ENCODE data around the gene CORO2B.

Gene CORO2B

DNA sequence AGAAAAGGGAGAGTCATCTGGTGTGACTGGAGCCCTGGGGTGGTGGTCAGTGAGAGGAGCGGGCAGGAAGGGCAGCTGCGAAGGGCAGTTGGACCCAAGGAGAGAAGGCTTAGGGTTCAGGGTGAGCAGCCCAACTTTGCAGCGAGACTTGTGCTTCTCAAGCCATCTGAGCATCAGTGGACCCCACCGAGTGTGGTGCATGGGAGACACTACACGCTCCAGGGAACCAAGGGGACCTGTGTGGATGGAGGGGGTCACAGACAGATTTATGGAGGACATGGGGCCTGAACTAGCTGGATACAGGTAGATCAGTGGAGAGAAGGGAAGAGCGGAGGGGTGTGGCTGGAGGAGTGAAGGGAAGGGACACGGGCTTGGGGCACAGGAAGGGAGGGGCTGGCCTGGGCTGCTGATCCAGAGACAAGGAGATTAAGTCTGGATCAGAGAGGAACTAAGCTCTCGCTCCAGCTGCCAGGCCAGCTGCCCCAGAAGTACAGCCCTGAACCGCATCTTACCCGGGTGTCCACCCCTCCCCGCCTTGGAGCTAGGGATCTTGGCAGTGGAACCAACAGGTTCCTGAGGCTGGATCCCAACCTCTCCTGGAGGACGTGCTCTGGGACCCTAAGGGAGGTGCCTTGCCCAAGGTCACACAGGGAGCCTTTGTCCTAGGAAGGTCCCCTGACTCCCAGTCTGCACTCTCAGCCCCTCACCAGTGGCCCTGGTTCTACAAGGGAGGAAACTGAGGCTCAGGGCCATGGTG is 120.5 kb downstream of the CORO2B start:
- DNase-seq (ENCODE audit: low read depth): no peak
- TF ChIP-seq, protein P1, sequence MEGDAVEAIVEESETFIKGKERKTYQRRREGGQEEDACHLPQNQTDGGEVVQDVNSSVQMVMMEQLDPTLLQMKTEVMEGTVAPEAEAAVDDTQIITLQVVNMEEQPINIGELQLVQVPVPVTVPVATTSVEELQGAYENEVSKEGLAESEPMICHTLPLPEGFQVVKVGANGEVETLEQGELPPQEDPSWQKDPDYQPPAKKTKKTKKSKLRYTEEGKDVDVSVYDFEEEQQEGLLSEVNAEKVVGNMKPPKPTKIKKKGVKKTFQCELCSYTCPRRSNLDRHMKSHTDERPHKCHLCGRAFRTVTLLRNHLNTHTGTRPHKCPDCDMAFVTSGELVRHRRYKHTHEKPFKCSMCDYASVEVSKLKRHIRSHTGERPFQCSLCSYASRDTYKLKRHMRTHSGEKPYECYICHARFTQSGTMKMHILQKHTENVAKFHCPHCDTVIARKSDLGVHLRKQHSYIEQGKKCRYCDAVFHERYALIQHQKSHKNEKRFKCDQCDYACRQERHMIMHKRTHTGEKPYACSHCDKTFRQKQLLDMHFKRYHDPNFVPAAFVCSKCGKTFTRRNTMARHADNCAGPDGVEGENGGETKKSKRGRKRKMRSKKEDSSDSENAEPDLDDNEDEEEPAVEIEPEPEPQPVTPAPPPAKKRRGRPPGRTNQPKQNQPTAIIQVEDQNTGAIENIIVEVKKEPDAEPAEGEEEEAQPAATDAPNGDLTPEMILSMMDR (conservative IDR thresholded peaks at IDR 0.05; ENCODE audit: low read length): no peak
- H3K4me3 ChIP-seq (ENCODE audit: low read length): no peak overlapping the region

DNA sequence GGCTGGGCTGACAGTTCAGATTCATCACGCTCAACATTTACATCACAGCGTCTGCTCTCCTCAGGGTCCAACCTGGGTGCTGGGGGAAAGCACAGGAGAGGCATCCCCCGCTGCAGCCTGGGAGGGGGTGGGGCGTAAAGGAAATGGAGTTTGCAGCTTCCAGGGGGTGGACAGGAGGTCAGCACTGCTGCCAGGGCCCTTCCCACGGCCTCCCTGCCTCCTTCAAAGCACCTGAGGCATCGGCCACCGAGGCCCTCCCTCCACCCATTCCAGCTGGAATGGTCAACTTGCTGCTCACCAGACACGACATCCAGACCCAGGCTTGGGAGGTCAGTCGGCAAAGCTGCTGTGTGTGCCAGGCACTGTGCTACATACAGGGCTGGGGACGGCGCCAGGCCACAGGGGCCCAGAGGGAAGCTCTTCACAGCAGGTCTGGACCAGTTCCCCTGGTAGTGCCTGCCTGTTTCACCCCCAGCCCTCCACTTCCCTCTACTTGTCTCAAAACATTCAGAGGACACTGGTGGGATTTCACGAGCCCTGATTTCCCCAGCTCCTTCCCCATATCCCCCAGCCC is 121.2 kb downstream of the CORO2B start:
- peak; percentile 4 for DNase-seq (ENCODE audit: low read depth)
- TF ChIP-seq, protein P1 (conservative IDR thresholded peaks at IDR 0.05; ENCODE audit: low read length): no peak
- no peak overlapping the region for H3K4me3 ChIP-seq (ENCODE audit: low read length)

GRCh38 chr15:68700455-68701123 is 121.8 kb downstream of the CORO2B start:
- peak; percentile 59 for DNase-seq (ENCODE audit: low read depth)
- no peak overlapping the region; the same call in 1 of the 2 replicates for H3K4me3 ChIP-seq (ENCODE audit: low read length)
- TF ChIP-seq, protein P1 (conservative IDR thresholded peaks at IDR 0.05; ENCODE audit: low read length): no peak

DNA sequence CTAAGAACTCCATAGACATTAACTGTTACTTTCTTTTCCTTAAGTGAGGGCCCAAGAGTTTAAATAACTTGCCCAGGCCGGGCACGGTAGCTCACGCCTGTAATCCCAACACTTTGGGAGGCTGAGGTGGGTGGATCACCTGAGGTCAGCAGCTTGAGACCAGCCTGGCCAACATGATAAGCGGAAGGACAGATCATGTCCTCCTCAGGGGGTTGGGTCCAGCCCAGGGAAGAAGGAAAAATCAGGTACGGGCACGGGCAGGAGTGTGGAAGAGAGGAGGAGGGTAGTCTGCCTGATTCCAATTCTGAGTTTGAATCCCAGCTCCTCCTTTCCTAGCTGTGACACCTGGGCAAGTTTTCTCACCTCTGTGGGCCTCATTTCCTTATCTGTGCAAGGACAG is 123.1 kb downstream of the CORO2B start:
- no peak for DNase-seq (ENCODE audit: low read depth)
- TF ChIP-seq, protein P1 (conservative IDR thresholded peaks at IDR 0.05; ENCODE audit: low read length): no peak
- no peak overlapping the region for H3K4me3 ChIP-seq (ENCODE audit: low read length)

GRCh38 chr15:68704496-68705021 is 125.8 kb downstream of the CORO2B start:
- TF ChIP-seq, protein P1 (conservative IDR thresholded peaks at IDR 0.05; ENCODE audit: low read length): no peak
- no peak for DNase-seq (ENCODE audit: low read depth)
- H3K4me3 ChIP-seq (ENCODE audit: low read length): no peak overlapping the region

DNA sequence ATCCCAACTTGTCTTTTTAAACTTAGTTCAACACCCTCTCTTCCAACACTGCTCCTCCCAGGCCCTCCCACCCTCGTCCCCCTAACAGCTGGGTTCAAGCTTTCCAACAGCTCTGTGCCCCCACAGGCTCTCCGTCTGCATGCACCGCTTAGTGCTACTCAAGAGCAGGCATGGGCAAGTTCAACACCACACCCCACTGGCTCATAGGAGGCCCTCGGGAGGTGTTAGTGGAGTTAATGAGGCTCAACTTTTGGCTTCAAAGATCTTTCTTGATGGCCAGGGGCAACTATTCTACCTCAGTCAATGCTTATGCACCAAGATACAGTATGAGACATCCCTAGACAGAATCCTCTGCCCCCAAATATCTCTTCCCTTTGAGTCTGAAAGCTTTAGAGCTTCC is 127.5 kb downstream of the CORO2B start:
- TF ChIP-seq, protein P1 (conservative IDR thresholded peaks at IDR 0.05; ENCODE audit: low read length): no peak
- H3K4me3 ChIP-seq (ENCODE audit: low read length): no peak overlapping the region
- DNase-seq (ENCODE audit: low read depth): no peak
